HG02610 (cell line): ENCODE measurements around the gene SDCBP2.
"Not testable (repeated sequence)": the region's sequence is repeated elsewhere in the genome, so short reads cannot be mapped to it uniquely, and the experiment has no call there.

Experiments
- ATAC-seq: cut with Tn5 transposase; IDR thresholded peaks from one replicate; pipeline ENCODE4 v1.9.1; 2021; ENCODE audit warnings: mild to moderate bottlenecking, moderate library complexity; ENCODE audit not compliant: unreplicated experiment

The SDCBP2 gene

DNA sequence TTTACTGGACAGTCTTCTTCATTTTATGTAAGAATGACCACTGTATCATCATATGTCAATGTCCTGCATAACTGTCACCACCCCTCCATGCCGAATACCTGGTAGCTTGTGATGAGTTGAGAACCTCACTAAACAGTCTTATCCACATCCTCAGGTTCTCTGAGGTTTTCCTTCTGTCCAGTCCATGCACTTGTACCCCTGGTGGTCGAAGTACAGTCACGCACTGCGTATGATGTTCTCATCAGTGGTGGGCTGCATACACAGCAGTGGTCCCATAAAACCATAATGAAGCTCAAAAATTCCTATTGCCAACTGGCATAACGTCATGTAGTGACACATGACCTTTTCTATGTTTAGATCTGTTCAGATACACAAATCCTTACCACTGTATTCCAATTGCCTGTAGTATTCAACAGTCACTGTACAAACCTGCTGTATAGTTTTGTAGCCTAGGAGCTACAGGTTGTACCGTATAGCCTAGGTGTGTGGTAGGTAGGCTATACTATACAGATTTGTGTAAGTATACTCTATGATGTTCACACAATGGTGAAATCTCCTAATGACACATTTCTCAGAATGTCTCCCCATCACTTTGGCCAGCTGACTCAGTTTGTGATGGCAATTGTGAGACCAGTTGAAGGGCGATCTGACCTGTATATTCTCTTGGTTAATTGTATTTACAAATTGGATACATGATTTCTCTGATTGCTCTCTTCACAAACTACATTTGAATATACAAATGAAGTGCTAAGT, 31.3 kb upstream of the SDCBP2 start:
- ATAC-seq: no peak

DNA sequence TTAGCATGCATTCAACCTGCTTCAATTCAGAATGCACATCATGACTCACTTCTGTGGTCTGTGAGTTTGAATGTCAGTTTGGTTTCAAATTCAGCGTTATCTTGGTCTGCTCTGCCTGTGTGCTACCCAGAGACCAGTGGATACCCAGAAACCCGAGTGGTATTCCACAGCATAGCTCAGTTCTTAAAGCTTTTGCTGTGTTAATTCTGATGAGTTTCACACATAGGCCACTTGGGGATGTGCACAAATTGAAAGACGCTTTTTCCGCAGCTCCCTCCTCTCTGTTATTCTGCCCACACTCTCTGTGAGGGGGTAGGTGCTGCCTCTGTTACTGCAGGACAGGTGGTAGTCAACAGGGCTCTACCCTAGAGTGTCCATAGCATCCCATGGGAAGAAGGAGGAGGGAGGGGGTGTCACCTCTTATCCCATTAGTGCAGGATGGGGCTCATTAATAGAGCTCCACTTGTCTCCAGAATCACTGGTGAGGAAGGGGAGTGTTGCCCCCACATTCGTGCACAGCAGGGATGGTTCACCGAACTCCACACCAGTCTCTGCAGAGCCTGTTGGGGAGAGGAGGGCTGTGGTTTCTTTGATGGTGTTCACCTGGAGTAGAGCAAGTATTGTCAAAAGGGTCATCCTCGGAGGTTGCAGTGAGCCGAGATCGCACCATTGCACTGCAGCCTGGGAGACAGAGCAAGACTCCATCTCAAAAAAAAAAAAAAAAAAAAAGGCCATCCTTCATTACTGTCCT, 29.2 kb upstream of the SDCBP2 start:
- ATAC-seq: no peak

- ATAC-seq: no peak
Measured at GRCh38 chr20:1353956-1354355, 25.0 kb upstream of the SDCBP2 start.

DNA sequence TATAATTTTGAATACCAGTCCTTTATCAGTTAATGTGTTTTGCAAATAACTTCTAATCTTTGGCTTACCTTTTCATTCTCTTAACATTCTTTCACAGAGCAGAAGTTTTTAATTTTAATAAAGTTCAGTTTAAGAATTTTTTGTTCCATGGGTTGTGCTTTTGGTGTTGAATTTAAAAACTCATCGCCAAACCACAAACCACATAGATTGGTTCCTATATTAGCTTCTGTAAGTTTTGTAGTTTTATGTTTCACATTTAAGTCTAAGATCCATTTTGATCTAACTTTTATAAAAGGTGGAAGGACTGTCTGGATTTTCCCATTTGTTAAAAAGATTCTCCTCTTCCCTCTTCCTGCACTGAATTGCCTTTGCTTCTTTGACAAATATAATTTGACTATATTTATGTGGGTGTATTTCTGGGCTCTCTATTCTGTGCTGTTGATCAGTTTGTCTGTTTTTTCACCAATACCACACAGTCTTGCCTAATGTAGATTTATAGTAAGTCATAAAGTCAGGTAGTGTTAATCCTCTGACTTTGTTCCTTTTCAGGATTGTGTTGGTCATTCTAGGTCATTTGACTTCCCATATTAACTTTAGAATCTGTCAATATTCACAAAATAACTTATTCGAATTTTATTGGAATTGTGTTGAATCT, 17.5 kb upstream of the SDCBP2 start:
- ATAC-seq: no peak

GRCh38 chr20:1345756-1346093, 16.8 kb upstream of the SDCBP2 start:
- no peak for ATAC-seq

GRCh38 chr20:1345030-1345755, 16.3 kb upstream of the SDCBP2 start:
- no peak for ATAC-seq

GRCh38 chr20:1343446-1344124, 14.6 kb upstream of the SDCBP2 start:
- ATAC-seq: not testable (repeated sequence)

DNA sequence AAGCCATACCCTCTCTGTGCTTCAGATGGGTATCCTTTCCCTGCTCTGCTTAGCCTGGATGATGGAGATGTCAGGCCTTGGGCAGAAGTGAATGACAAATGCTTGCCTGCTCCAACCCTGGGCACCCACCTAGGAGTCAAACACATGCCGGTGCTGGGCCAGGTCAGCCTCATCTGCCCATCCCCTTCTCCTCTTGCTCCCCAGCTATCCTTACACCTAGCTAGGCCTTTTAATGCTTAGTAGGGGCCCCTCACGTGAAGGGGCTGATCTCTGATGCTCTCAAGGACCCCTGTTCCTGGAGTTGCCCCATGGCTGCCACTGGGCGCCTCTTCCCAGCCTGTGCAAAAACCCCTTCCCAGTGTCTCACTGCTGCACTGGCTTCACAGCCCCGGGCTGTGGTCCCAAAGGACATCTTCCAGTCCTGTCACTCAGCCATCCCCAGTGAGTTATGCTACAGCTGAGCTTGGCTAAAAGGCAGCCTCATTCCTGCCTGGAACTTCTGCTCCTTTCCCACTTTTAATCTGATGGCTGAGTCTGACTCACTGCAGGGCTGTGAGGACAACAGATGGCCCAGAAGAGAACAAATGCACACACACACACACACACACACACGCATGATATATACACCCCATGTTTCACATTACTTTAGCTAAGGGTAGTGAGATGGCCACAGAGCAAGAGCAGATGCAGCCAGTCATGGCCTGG, 12.8 kb upstream of the SDCBP2 start:
- ATAC-seq: no peak

- no peak for ATAC-seq
Measured at GRCh38 chr20:1338801-1339200, 9.9 kb upstream of the SDCBP2 start.

DNA sequence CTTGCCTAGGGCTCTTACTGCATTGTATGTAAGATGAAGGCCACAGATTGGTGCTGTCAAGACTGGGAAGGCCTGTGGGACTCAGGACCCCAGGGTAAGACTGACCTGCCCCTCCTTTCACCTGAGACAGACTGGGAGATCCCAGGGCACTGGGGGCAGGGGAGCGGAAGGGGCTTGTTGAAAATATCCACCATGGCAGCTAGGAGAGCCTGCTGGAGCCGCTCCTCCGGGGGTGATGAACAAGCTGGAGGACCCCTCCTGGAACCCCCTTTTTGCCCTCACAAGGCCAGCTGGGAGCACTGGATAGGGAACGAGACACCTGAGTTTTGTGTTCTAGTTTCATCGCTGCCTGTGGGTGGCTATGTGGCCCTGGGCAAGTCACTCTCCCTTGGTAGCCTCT, 9.2 kb upstream of the SDCBP2 start:
- no peak for ATAC-seq

- ATAC-seq: no peak
Measured at GRCh38 chr20:1337441-1337840, 8.5 kb upstream of the SDCBP2 start.

DNA sequence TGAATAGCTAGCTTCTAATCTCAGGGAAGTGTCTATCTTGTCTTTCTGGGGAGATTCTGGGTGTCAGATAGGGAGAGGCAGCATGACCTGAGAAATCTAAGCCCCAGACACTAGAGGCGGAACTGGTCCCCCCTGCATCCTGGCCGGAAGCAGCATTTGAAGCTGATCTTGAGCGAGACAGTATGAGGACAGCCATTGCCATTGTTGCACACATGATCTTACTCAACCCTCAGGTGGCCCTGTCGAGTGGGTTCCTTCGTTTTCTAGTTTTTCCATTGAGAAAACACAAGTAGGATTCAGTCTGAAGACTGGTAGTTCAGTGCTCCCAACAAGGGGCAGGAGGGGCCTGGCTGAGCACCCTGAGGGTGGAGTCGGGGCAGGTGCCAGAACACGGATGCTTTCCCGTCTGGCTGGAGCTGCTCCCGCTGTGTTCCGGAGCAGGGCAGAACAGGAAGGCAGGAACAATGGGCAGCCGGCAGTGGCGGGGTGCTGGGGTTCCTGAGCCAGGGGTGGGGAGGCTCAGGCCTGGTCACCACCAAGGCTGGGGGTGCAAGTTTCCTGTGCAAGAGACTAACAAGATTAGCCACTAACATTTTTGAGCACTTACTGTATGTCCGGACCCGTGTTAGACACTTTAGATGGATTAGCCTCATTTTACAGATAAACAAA, 7.9 kb upstream of the SDCBP2 start:
- ATAC-seq: no peak

DNA sequence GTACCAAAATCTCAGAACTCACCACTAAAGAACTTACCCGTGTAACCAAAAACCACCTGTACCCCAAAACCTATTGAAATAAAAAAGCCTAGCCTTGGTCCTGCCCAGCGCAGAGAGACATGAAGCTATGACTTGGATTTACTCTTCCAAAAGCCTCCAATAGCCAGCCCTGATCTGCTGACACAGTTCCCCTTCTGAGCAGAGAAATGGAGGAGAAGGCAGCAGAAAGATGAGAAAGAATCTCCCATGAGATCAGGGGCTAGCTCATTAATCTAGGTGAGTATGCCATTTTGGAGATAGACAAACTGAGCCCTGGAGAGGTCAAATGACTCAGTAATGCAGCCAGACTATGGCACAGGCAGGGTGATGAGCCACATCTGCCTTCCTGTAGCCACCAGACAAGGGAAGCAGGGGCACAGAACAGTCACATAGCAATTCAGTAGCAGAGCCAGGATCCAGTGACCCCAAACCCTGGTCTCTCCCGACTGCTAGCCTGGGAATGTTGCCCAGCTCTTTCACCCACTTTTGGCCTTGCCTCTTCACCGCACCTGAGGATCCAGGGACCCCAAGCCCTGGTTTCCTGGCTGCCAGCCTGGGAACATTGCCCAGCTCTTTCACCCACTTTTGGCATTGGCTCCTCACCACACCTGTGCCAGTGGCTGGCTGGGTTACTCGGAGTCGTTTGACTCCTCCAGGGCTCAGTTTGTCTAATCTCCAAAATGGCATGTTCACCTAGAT, 7.2 kb upstream of the SDCBP2 start:
- ATAC-seq: no peak

- ATAC-seq: no peak
Measured at GRCh38 chr20:1334761-1335160, 5.8 kb upstream of the SDCBP2 start.

DNA sequence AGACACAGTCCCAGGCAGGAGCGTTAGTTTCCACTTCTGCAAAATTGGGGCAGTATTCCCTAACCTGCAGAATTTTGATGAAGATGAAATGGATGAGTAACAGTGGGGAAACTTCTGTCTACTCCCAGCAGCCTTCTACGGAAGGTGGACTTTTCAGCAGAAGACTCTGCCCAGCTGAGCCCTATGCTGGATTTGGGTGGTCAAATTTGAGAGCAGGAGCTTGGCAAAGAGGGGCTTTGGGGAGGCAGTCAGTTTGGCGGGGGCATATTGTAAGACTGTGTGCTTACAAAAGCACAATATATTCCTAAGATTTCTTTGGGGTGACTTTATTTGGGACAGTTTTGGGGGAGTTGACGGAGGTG, 5.4 kb upstream of the SDCBP2 start:
- no peak for ATAC-seq

DNA sequence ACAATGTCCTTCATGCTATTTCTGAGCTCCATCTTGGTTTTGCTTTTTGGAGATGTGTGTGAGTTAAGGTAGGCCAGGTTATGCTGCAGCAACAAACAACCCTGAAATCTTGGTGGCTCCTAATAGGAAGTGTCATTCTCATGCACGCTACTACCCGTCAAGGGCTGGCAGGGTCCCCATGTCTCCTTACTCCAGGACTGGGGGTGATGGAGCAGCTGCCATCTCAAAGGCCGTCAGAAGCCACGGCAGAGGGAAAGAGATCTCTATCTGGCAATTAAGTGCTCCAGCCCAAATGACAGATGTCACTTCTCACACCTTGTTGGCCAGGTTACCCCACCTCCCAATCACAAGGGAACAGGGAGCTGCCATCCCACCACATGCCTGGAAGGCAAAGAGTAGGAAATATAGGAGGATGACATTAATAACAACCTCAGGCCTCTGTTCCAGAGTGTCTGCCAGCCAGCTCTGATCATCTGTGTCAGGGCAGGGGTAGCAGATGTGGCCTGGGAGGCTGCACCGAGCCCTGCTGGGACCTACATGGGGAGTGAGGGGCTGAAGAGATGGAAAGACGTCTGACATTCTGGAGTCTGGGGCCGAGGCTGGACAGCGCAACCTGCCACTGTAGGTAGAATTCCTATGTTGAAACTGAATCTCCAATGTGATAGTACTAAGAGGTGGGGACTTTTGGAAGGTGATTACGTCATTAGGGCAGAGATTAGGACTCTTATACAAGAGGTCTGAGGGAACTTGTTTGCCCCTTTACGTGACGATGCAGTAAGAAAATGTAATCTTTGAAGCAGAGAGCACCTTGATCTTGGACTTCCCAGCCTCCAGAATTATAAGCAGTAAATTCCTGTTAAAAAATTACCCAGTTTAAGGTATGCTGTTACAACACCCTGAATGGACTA, 4.8 kb upstream of the SDCBP2 start:
- ATAC-seq: no peak

DNA sequence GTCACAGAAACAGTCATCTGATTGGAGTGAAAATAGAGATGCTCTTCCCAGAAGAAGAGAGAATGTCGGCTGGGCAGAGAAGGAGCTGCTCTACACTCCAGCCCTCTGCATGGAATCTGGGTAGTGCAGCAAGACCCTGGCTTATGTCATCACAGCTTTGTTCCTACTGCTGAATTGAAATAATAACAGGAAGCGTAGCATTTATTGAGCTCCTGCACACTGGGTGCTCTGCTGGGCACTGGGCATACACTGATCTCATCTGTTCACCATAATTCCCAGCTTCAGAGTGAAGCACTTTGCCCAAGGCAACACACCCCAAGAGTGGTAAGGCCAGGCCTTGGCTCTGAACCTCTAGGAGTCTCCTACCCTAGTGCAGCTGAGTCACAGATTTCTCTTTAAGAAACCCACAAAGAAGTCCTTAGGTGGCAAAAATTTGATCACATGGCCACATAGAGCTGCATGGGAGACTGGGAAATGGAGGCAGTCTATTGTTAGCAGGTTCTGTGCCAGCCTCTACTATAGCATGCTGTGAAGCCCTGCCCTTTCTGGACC, 3.9 kb upstream of the SDCBP2 start:
- no peak for ATAC-seq
